ENCODE measurements around the gene PDSS2. TPM values are rescaled to one million over a fixed set of nuclear protein-coding genes. Genes with fewer than 3 reads are reported as not detected.

The PDSS2 gene
- total RNA-seq, 1 donor from 2014 or later: 19.3 TPM

- Mint-ChIP-seq H3K36me3 (ENCODE audit: low read depth) (peaks cover 2% of the 10 kb centered on the region), H3K4me3 (no peak overlapping the region), H3K27me3 (no peaks in the 10 kb centered on the region), H3K4me1 (peaks cover 15% of the 10 kb centered on the region), H3K9me3 (no peaks in the 10 kb centered on the region), H3K27ac (no peak overlapping the region)
- ChIA-PET CTCF (interaction anchor here (1.4 to 3.4 kb wide), 4 partner anchors 9 to 384 kb away, joined by 3 to 51 read pairs (median 26); no protein-coding TSS in a partner anchor), POLR2A (interaction anchor here (0.6 kb wide), 1 partner anchor 90 kb away, joined by 7 read pairs; no protein-coding TSS in a partner anchor)
- DNase-seq (no peak), ATAC-seq (ENCODE audit: low read depth) (no peak)
- intact Hi-C loops (cut with micrococcal nuclease): no loop called here
- no peak for TF ChIP-seq CTCF (IDR thresholded peaks at IDR 0.05)
Observed at GRCh38 chr6:107319906-107320530, 139.3 kb downstream of the PDSS2 start.

GRCh38 chr6:107318100-107318736 is 141.1 kb downstream of the PDSS2 start:
- Mint-ChIP-seq H3K36me3 (ENCODE audit: low read depth) (peaks cover 2% of the 10 kb centered on the region), H3K27me3 (no peaks in the 10 kb centered on the region), H3K27ac (no peak overlapping the region), H3K4me1 (peaks cover 15% of the 10 kb centered on the region), H3K9me3 (no peaks in the 10 kb centered on the region), H3K4me3 (no peak overlapping the region)
- TF ChIP-seq CTCF (IDR thresholded peaks at IDR 0.05): no peak
- POLR2A ChIA-PET: interaction anchor here (1.0 to 1.9 kb wide), 4 partner anchors 141 to 352 kb away, joined by 3 to 16 read pairs (median 4); partner anchors contain the start of gene PDSS2
- CTCF ChIA-PET: interaction anchor here (0.7 to 3.4 kb wide), 22 partner anchors 11 to 533 kb away, joined by 3 to 51 read pairs (median 4); partner anchors contain the start of gene PDSS2
- peak; percentile 85 for ATAC-seq (ENCODE audit: low read depth)
- DNase-seq: no peak
- intact Hi-C loops (cut with micrococcal nuclease): loop anchor here (1.0 kb wide), 5 partner anchors 141 to 731 kb away; partner anchors contain the start of gene PDSS2

- CTCF ChIA-PET: no interaction called here
Observed at GRCh38 chr6:107315114-107315513, 144.2 kb downstream of the PDSS2 start.

GRCh38 chr6:107314531-107314939 is 144.8 kb downstream of the PDSS2 start:
- CTCF ChIA-PET: no interaction called here
- ATAC-seq (ENCODE audit: low read depth): no peak
- POLR2A ChIA-PET: no interaction called here
- no peaks in the 10 kb centered on the region for H3K36me3 Mint-ChIP-seq (ENCODE audit: low read depth)
- intact Hi-C loops (cut with micrococcal nuclease): no loop called here
- H3K27ac Mint-ChIP-seq: no peak overlapping the region
- no peak overlapping the region for H3K4me3 Mint-ChIP-seq
- DNase-seq: no peak
- no peaks in the 10 kb centered on the region for H3K27me3 Mint-ChIP-seq
- no peak for TF ChIP-seq CTCF (IDR thresholded peaks at IDR 0.05)
- H3K4me1 Mint-ChIP-seq: peaks cover 8% of the 10 kb centered on the region
- H3K9me3 Mint-ChIP-seq: no peaks in the 10 kb centered on the region

More at GRCh38 chr6:107315114-107315513, 144.2 kb downstream of the PDSS2 start:
- POLR2A ChIA-PET: no interaction called here
- no peak overlapping the region for H3K27ac Mint-ChIP-seq
- ATAC-seq (ENCODE audit: low read depth) (no peak), DNase-seq (no peak)
- no peaks in the 10 kb centered on the region for H3K27me3 Mint-ChIP-seq
- intact Hi-C loops (cut with micrococcal nuclease): no loop called here
- H3K4me1 Mint-ChIP-seq: peaks cover 8% of the 10 kb centered on the region
- no peaks in the 10 kb centered on the region for H3K36me3 Mint-ChIP-seq (ENCODE audit: low read depth)
- TF ChIP-seq CTCF (IDR thresholded peaks at IDR 0.05): no peak
- no peaks in the 10 kb centered on the region for H3K9me3 Mint-ChIP-seq
- no peak overlapping the region for H3K4me3 Mint-ChIP-seq

- ChIA-PET POLR2A (no interaction called here), CTCF (no interaction called here)
- peaks cover 8% of the 10 kb centered on the region for H3K4me1 Mint-ChIP-seq
- peaks cover 3% of the 10 kb centered on the region for H3K36me3 Mint-ChIP-seq (ENCODE audit: low read depth)
- no peaks in the 10 kb centered on the region for H3K9me3 Mint-ChIP-seq
- H3K4me3 Mint-ChIP-seq: no peak overlapping the region
- no peaks in the 10 kb centered on the region for H3K27me3 Mint-ChIP-seq
- ATAC-seq (ENCODE audit: low read depth) (no peak), DNase-seq (no peak)
- H3K27ac Mint-ChIP-seq: no peak overlapping the region
- no peak for TF ChIP-seq CTCF (IDR thresholded peaks at IDR 0.05)
- intact Hi-C loops (cut with micrococcal nuclease): no loop called here
Observed at GRCh38 chr6:107313776-107314175, 145.6 kb downstream of the PDSS2 start.

All from activated B cell treated with CpG ODN at 0.5 μM for 24 hours (primary cell).